Tracheal epithelial cell (primary cell): ENCODE measurements around the gene SPRR2G. TPM values are rescaled to one million over a fixed set of nuclear protein-coding genes. Genes with fewer than 3 reads are reported as not detected.

Experiments used
- total RNA-seq: library from RNA; depleted of rRNA; stranded (reverse); fragments of >200 nt; gene quantifications from 2 replicates; pipeline ENCODE4 v1.2.1, GENCODE V29; 2014

Gene SPRR2G
- not detected in 2 replicates for total RNA-seq

GRCh38 chr1:153150846-153151245 lies at the start of gene SPRR2G:
Gene SPRR2G, minus strand, starts transcription at chr1:153150890. Its CDS starts 780 bp downstream, at chr1:153150110.

DNA sequence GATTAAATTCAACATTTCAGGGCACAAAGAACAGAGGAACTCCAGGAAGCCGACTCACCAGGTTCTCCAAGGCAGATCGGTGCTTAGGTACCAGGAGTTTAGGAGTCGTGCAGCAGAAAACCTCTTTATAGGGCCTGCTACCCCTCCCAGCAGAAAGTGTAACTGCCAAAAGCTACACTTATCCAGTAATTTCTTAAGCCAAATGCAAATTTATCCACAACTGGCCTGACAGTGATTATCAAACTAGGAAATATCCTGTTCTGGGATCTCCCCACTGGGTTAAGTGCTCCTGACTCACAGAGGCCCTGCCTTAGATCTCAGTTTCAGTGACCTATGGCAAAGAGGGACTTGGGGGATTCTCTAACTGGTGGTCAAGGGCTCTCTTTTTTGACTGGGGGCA lies 37.3 kb downstream of the SPRR2G start, which contains the start of gene SPRR2F:
Gene SPRR2F (minus strand): TSS at position 101 of the 400 bp plus-strand sequence. CDS start 783 bp downstream, outside the sequence.

Other genes starting within 250 kb of the SPRR2G start
- gene IVL, start 242.3 kb downstream of the SPRR2G start, total RNA-seq, result 0.43 and 6.5 TPM in 2 replicates
- not detected in 2 replicates for gene SPRR5, start 203.7 kb downstream of the SPRR2G start, total RNA-seq
- not detected in 2 replicates for gene SPRR4, start 180.2 kb downstream of the SPRR2G start, total RNA-seq
- gene SPRR1A, start 166.8 kb downstream of the SPRR2G start, total RNA-seq, result not detected in 2 replicates
- 8.9 and 51.4 TPM in 2 replicates for gene SPRR3, start 149.1 kb downstream of the SPRR2G start, total RNA-seq
- 14.7 and 15.3 TPM in 2 replicates for gene SPRR1B, start 119.7 kb downstream of the SPRR2G start, total RNA-seq
- gene SPRR2D, start 109.8 kb downstream of the SPRR2G start, total RNA-seq, result 1.1 TPM in 1 of 2 replicates, not detected in the other
- 1.9 and 3.0 TPM in 2 replicates for gene SPRR2A, start 93.4 kb downstream of the SPRR2G start, total RNA-seq
- gene SPRR2B, start 79.3 kb downstream of the SPRR2G start, total RNA-seq, result not detected in 2 replicates
- gene SPRR2E, start 56.4 kb downstream of the SPRR2G start, total RNA-seq, result 0.85 and 0.96 TPM in 2 replicates
- gene SPRR2F, start 37.4 kb downstream of the SPRR2G start, total RNA-seq, result not detected in 2 replicates
- not detected in 2 replicates for gene LELP1, start 52.5 kb upstream of the SPRR2G start, total RNA-seq
- gene PRR9, start 66.7 kb upstream of the SPRR2G start, total RNA-seq, result not detected in 2 replicates
- gene LORICRIN, start 108.8 kb upstream of the SPRR2G start, total RNA-seq, result not detected in 2 replicates
- gene PGLYRP3, start 162.1 kb upstream of the SPRR2G start, total RNA-seq, result 1.7 TPM in 1 of 2 replicates, not detected in the other
- 0.64 and 1.9 TPM in 2 replicates for gene PGLYRP4, start 198.0 kb upstream of the SPRR2G start, total RNA-seq
- 302 and 949 TPM in 2 replicates for gene S100A9, start 207.0 kb upstream of the SPRR2G start, total RNA-seq
- gene S100A12, start 224.7 kb upstream of the SPRR2G start, total RNA-seq, result 1.7 TPM in 1 of 2 replicates, not detected in the other
- 19.4 and 185 TPM in 2 replicates for gene S100A8, start 240.2 kb upstream of the SPRR2G start, total RNA-seq